ENCODE measurements around the gene GREB1. TPM values are rescaled to one million over a fixed set of nuclear protein-coding genes. Genes with fewer than 3 reads are reported as not detected.

Gene GREB1
- total and polyA plus RNA-seq, 12 donors, result 2.2 to 26.2 (median 3.7) TPM

- Histone ChIP-seq H3K27ac (no peak overlapping the region), H3K36me3 (replicated peaks in 1 of 2) (no peaks in the 10 kb centered on the region), H3K9me3 (replicated peaks in 1 of 3) (no peaks in the 10 kb centered on the region), H3K4me3 (no peak overlapping the region), H3K4me1 (replicated peaks in 1 of 2) (no peaks in the 10 kb centered on the region), H3K27me3 (no peaks in the 10 kb centered on the region)
- 84 to 91% (median 86%) methylated on average over 3 of the region's 3 CpGs for WGBS, 4 donors
- intact Hi-C loops (cut with DNase I), result no loop called here
- DNase-seq, result no peak
- TF ChIP-seq CTCF (IDR thresholded peaks at IDR 0.05), result no peak
- TF ChIP-seq POLR2A (IDR thresholded peaks at IDR 0.05), result no peak
These were observed 27.0 kb downstream of the GREB1 start for GRCh38 chr2:11560806-11561205.

- no peak for TF ChIP-seq POLR2A (IDR thresholded peaks at IDR 0.05)
- no peak for TF ChIP-seq CTCF (IDR thresholded peaks at IDR 0.05)
- no peak overlapping the region for H3K27ac ChIP-seq
- H3K4me3 ChIP-seq, result no peak overlapping the region
- H3K9me3 ChIP-seq (replicated peaks in 1 of 3), result no peaks in the 10 kb centered on the region
- intact Hi-C loops (cut with DNase I), result no loop called here
- DNase-seq, result peak in 5 of 7 donors; percentile 32 to 70 (median 50)
- no peaks in the 10 kb centered on the region for H3K27me3 ChIP-seq
- no peaks in the 10 kb centered on the region for H3K4me1 ChIP-seq (replicated peaks in 1 of 2)
- 55 to 80% (median 58%) methylated on average over 10 of the region's 10 CpGs for WGBS, 4 donors
- no peaks in the 10 kb centered on the region for H3K36me3 ChIP-seq (replicated peaks in 1 of 2)
These were observed 28.2 kb downstream of the GREB1 start for GRCh38 chr2:11562011-11562410.

- Histone ChIP-seq H3K4me3 (no peak overlapping the region), H3K27me3 (no peaks in the 10 kb centered on the region), H3K36me3 (replicated peaks in 1 of 2) (no peaks in the 10 kb centered on the region), H3K4me1 (replicated peaks in 1 of 2) (no peaks in the 10 kb centered on the region), H3K27ac (no peak overlapping the region), H3K9me3 (replicated peaks in 1 of 3) (no peaks in the 10 kb centered on the region)
- TF ChIP-seq CTCF (IDR thresholded peaks at IDR 0.05), result no peak
- no peak for TF ChIP-seq POLR2A (IDR thresholded peaks at IDR 0.05)
- intact Hi-C loops (cut with DNase I), result no loop called here
- no peak for DNase-seq
- WGBS, 4 donors, result 92 to 97% (median 94%) methylated on average over 2 to 5 of the region's 5 CpGs
These were observed 28.6 kb downstream of the GREB1 start for GRCh38 chr2:11562476-11562875.

GRCh38 chr2:11563784-11564666, 30.2 kb downstream of the GREB1 start:
- 89 to 95% (median 92%) methylated on average over 8 of the region's 8 CpGs for WGBS, 4 donors
- DNase-seq, result peak in 1 of 7 donors; percentile 2
- H3K27me3 ChIP-seq, result no peaks in the 10 kb centered on the region
- H3K9me3 ChIP-seq (replicated peaks in 1 of 3), result no peaks in the 10 kb centered on the region
- H3K4me3 ChIP-seq, result no peak overlapping the region
- no peak overlapping the region for H3K27ac ChIP-seq
- H3K36me3 ChIP-seq (replicated peaks in 1 of 2), result no peaks in the 10 kb centered on the region
- no peak for TF ChIP-seq POLR2A (IDR thresholded peaks at IDR 0.05)
- no peak for TF ChIP-seq CTCF (IDR thresholded peaks at IDR 0.05)
- intact Hi-C loops (cut with DNase I), result no loop called here
- no peaks in the 10 kb centered on the region for H3K4me1 ChIP-seq (replicated peaks in 1 of 2)
